HG03095 (cell line): ENCODE results near the gene KCNE4.
"Not testable (repeated sequence)": the region's sequence is repeated elsewhere in the genome, so short reads cannot be mapped to it uniquely, and the experiment has no call there.

Experiments
- ATAC-seq: cut with Tn5 transposase; IDR thresholded peaks from one replicate; pipeline ENCODE4 v1.9.1; 2021; ENCODE audit warnings: moderate library complexity; ENCODE audit not compliant: unreplicated experiment

Gene KCNE4

DNA sequence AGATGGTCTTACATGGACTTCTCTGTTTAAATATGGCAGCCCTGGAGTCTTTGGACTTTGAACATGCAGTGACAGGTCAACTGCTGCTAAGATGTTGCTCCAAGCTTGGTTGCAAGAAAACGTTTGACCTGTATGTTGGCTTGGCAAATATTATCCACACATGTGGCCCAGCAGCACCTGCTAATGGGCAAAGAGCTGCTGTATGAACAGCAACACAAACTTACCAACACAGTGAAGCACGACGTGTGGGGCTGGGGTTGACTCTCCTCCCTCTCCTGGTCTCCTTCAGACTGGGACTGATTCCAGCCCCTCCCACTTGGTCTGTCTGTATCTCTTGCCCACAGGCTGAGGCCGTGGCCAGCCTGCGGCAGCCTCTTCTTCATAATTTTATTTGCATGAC, 3.8 kb downstream of the KCNE4 start:
- ATAC-seq = no peak

- no peak for ATAC-seq
Observed at GRCh38 chr2:223056701-223057418, 4.9 kb downstream of the KCNE4 start.

DNA sequence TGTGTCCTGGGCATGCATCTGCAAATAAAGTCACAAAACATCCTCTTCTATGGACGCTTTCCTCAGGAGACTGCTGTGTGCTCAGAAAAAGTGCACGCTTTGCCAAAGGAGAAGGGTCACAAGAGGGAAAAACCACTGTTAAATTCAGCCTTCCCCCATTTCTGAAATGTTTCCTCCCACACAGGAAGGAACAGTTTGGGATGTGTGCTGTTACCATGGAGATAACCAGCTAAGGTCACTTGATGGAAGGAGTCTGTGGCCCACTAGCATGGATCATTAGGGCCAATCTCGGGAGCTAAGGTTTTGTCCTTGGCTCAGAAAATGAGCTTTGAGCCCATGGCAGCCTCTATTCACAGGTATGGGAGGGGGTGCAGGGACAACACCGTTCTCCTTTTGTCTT, 5.6 kb downstream of the KCNE4 start:
- no peak for ATAC-seq

DNA sequence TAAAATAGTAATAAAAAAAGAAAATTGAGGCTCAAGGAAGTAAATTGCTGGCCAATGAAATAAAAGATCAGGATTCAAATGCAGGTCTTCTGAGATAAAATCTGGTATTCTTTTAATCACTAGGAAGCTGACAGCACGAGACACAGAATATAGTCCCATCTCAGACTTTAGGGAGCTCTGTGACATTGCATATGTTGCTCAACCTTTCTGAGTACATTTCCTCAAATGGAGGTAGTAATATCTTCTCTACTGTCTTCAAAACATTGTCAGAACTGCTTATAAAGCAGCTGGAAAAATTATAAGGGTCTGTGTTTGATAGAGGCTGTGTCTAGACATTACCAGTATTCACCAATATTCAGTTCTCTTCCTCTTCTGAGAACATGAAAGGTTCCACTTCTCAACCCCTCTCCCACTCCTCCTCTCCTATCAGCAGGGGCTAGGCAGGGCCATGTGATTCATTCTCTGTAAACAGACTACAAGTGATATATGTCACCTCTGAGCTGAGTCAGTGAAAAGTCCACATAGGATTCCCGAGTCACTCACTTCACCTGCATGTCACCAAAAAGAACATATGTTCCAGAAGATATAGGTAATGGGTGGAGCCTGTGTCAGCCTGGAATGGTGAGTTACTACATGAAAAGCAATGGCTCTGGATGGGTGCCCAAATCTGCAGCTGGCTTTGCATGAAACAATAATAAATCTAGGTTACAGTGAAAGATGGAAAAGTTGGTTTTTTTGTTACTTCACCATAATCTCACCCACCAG, 7.1 kb downstream of the KCNE4 start:
- ATAC-seq = no peak

DNA sequence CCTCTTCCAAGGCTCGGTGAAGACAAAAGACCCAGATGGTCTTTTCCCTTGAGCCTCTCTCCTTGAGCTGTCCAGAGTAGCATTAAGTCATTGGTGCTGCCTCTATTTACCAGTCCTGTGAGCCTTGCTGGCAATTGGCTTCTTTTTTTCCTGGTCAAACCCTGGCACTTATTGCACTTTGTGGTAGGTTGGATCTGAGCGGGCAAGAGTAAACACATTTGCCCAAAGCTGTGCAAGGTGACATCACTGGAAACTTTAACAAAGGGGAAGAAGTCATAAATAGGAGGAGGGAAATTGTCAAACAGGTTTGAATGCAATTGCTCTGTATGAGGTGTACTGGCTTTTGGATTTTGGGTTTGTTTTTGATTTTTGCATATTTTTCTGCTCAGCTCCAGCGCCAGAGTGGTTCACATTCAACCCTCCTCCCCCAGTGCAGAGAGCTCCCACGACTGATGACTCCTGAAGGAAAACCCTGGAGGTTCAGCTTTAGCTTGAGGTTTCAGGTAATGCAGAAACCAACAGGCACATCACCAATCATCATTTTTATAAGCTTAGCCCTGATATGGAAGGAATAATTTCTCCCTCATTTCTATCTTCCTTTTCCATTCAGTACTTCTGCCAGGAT, 8.3 kb downstream of the KCNE4 start:
- no peak for ATAC-seq

- ATAC-seq = no peak
Observed at GRCh38 chr2:223062396-223062795, 10.4 kb downstream of the KCNE4 start.

- ATAC-seq = no peak
Observed at GRCh38 chr2:223065107-223065506, 13.1 kb downstream of the KCNE4 start.

GRCh38 chr2:223066721-223067120, 14.7 kb downstream of the KCNE4 start:
- ATAC-seq = no peak

DNA sequence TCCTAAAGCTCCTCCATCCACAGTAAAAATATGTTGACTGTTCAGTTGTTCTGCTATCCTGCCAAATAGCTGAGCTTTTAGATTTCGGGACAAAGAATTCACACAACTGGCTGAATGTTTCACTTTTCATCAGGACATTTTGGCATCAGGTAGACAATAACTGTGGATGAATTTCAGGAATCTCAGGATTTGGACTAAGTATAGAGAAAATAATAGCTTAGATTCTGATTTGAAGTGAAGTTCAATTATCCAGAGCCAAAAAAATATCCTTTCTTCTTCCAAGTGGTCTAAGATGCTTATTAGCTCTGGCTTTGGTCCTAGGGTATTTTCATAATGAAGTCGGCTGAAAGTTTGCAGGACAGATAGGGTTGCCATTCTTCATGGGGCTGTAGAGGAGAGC, 16.1 kb downstream of the KCNE4 start:
- no peak for ATAC-seq

DNA sequence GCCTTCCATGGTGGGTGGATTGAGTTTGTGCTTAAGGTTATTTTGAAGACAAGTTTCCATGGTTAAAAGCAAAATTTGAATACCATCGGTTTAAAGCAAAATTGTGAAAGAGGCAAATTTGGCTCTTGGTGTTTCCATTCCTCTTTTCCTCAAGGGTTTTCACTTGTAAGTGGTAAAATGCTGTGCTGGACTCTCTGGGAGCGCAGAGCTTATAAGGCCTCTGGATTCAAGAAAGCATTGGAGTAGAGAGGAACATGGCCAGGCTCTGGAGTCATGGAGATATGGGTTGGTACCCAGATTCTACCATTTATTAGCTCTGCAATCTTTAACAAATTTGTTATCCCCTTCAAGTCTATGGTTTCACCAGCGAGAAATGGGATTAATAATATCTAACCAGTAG, 17.5 kb downstream of the KCNE4 start:
- no peak for ATAC-seq

- ATAC-seq = no peak
Observed at GRCh38 chr2:223069988-223070387, 18.0 kb downstream of the KCNE4 start.

DNA sequence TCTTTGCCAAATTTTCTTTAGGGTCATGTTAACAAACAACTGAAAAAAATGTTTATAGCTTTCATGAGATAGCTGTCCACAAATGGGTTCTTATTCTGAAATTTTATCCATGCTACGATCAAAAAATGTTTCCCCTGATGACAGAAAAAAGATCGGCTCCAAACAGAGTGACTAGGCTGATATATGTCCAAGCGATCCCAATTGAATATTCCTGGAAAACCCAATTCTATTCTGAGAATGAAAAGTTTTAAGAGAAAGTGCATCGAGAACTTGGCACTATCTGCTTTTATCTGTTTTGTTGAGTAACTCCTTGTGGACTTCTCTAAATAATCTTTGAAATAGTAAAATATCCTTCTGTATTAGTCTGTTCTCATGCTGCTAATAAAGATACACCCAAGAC, 19.1 kb downstream of the KCNE4 start:
- ATAC-seq = no peak

DNA sequence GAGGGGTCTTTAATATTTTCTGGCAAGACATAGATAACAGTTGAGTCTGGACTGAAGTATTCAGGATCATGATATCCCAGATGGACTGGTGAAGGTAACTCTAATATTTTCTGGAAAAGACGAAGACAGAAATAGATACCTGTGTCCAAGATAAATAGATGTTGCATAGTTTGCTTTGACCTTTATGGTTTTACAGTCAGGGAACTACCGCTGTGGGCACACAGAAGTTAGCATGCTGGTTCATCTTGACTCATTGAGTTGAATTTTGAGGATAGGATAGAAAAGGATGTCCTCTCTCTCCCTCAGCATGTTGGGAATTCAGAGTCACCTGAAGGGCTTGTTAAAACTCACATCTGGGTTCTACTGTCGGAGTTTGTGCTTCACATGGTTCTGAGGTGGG, 20.8 kb downstream of the KCNE4 start:
- no peak for ATAC-seq

DNA sequence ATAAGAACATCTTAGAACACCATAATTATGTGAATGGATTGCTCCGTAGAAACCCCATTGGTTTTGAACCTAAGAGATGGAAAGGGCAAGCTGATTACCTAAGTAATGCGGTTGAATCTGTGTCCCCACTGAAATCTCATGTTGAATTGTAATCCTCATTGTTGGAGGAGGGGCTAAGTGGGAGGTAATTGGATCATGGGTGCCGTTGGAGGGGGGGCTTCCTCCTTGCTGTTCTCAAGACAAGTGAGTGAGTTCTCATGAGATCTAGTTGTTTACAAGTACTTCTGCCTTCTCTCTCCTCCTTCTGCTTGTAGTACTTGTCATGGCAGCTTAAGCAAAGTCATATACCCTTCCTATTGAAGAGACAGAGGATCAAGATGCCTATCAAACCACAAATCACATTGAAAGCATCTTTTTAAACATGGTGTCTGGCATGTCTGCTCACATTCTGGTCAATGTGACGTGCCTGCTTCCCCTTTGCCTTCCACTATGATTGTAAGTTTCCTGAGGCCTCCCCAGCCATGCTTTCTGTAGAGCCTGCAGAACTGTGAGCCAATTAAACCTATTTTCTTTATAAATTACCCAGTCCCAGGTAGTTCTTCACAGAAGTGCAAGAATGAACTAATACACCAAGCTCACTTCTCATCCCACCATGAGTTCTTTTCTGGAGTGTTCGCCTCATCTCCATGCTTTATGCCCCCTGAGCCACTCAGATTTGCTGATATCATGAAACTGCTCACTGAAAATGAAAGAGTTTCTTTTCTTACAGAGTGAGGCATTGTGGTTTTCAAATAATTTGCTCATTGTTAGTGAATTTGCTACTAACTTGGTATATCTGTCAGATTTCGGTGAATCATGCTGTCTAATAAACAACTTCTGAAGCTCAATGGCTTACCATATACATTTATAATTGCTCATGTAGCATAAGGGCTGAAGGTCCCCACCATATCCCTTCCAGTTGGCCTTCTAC, 23.6 kb downstream of the KCNE4 start:
- ATAC-seq = peak; percentile 85

GRCh38 chr2:223076573-223076972, 24.6 kb downstream of the KCNE4 start:
- ATAC-seq = no peak

GRCh38 chr2:223078482-223078881, 26.5 kb downstream of the KCNE4 start:
- ATAC-seq = no peak

- ATAC-seq = no peak
Observed at GRCh38 chr2:223079378-223079777, 27.4 kb downstream of the KCNE4 start.

GRCh38 chr2:223079925-223080324, 27.9 kb downstream of the KCNE4 start:
- no peak for ATAC-seq

DNA sequence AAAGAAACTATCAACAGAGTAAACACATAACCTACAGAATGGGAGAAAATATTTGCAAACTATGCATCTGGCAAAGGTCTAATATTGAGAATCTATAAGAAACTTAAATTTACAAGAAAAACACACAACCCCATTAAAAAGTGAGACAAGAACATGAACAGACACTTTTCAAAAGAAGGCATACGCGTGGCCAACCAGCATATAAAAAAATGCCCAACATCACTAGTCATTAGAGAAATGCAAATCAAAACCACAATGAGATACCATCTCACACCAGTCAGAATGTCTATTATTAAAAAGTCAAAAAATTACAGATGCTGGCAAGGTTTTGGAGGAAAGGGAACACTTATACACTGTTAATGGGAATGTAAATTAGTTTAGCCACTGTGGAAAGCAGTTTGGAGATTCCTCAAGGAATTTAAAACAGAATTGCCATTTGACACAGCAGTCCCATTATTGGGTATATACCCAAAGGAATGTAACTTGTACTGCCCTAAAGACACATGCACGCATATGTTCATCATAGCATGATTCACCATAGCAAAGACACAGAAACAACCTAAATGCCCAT, 28.9 kb downstream of the KCNE4 start:
- not testable (repeated sequence) for ATAC-seq

GRCh38 chr2:223081789-223082188, 29.8 kb downstream of the KCNE4 start:
- ATAC-seq = no peak

GRCh38 chr2:223082706-223083105, 30.7 kb downstream of the KCNE4 start:
- no peak for ATAC-seq
